ENCODE data around the gene MPEG1.

DNA sequence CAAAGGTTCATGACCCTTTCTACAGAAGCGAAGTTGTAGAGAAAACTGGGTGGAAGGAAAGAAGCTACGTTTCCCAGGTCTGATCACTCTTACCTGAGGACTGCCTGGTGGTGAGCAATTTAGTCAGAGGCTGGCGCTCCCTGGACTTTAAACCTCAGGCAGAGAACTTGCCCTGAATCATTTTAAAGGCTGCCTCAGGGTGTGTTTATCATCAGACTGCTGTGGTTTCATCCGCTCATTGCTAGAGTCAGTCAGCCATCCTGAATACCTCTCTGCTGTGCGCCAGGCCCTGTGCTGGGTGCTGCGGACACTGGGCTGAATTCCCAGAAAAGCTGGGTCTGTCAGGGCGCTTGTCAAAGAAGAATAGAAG is 38.1 kb downstream of the MPEG1 start:
- TF ChIP-seq POLR2A (IDR thresholded peaks at IDR 0.05; ENCODE audit: low read depth, low read length) (no peak), TAF1 (IDR thresholded peaks at IDR 0.05; ENCODE audit: low read depth, low read length) (no peak), POLR2AphosphoS5 (IDR thresholded peaks at IDR 0.05; ENCODE audit: low read depth, low read length) (no peak), SPI1 (IDR thresholded peaks at IDR 0.05; ENCODE audit: low read depth, low read length) (no peak)

Measured in GM12891 (cell line).